HK-2 (cell line): Measurements from ENCODE around the gene CFAP20DC.
"Not testable (repeated sequence)": the region's sequence is repeated elsewhere in the genome, so short reads cannot be mapped to it uniquely, and the experiment has no call there.

ENCODE experiments used
- DNase-seq: peaks from one replicate; pipeline ENCODE4 v3.0.0-alpha.2; 2018; ENCODE audit not compliant: unreplicated experiment

CFAP20DC gene

GRCh38 chr3:58696813-58697212, 353.0 kb downstream of the CFAP20DC start:
- not testable (repeated sequence) for DNase-seq

GRCh38 chr3:58696093-58696492, 353.7 kb downstream of the CFAP20DC start:
- no peak for DNase-seq

- not testable (repeated sequence) for DNase-seq
Observed at GRCh38 chr3:58695284-58695683, 354.5 kb downstream of the CFAP20DC start.

- DNase-seq = no peak
Observed at GRCh38 chr3:58693940-58694850, 355.6 kb downstream of the CFAP20DC start.

GRCh38 chr3:58692484-58692883, 357.3 kb downstream of the CFAP20DC start:
- no peak for DNase-seq
